NCI-H2029 treated with DMSO at 0.1 percent for 48 hours (cell line): ENCODE data around the gene SLC16A13.

Experiments
- DNase-seq: peaks from one replicate; lab custom pipeline; 2025; lab: John Stamatoyannopoulos, UW

Gene SLC16A13

DNA sequence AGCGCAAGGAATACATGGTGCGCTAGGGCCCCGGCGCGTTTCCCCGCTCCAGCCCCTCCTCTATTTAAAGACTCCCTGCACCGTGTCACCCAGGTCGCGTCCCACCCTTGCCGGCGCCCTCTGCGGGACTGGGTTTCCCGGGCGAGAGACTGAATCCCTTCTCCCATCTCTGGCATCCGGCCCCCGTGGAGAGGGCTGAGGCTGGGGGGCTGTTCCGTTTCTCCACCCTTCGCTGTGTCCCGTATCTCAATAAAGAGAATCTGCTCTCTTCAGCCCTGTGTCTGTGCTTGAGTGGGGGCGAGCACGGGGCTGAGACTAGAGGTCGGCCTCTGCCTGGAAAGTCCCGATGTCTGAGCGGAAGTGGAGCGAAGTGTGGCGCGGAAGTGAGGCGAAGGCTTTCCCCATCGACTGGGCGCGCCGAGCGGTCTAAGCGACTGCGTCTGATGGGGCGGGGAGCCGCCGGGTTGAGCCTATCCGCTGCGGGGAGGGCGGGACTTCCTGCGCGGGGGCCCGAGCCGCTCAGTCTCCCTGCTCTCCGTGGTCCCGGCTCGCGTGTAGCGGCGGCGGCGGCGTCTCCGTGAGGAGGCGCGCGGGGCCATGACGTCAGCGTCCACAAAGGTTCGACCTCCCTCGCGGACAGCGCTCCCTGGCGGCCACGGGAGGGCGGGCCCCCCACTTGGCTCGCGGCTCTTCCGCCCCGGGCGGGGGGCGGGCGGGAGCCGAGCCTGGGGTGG lies 21.4 kb upstream of the SLC16A13 start:
- DNase-seq: peak; percentile 29

DNA sequence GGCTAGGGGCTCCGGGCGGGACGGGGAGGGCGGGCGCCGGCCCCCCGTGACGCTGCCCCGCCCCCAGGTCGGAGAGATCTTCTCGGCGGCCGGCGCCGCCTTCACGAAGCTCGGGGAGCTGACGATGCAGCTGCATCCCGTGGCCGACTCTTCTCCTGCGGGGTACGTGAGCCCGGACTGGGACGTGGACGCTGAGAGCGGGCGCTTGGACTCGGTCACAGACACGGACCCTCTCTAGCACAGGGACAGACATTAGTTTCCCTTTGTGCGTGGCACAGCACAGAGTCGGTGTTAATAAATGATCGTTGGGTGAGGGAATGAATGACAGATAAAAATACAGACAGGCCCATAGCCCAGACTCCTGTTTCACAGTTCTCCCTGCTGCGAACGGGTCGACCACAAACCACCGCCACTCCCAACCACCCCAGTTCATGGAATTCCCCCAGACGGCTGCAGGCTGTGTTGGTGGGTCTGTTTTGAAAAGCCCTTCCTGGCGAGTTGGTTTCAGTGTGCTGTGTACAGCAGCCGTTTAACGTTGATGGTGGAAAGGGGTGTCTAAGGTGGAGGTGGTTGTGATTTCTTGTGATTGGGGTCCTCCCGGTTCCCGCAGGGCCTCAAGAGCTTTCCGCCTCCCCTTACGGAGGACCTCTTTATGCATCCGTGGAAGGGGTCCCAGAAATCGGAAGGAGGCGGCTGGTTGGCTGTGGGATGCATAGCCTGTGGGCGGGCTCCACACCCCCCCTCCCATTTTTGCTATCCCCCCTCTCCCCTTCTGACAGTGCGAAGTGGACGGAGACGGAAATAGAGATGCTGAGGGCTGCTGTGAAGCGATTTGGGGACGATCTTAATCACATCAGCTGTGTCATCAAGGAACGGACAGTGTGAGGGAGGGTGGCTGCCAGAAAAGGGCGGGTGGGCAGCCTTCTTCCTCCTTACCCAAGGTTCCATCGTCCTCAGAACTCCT lies 20.5 kb upstream of the SLC16A13 start:
- no peak for DNase-seq

DNA sequence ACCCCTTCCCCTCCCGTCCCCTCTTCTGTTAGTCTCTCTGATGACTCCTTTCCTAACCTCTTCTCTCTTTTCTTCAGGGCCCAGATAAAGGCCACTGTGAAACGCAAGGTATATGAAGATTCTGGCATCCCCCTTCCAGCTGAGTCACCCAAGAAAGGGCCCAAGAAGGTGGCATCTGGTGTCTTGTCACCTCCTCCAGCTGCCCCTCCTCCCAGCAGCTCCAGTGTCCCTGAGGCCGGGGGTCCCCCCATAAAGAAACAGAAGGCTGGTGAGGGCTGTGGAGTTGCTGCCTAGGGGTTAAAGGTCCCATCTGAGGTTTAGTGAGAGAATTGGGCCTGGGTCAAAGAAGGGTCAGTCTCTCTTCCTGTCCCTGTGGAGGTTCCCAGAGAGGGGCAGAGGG lies 19.4 kb upstream of the SLC16A13 start:
- no peak for DNase-seq

DNA sequence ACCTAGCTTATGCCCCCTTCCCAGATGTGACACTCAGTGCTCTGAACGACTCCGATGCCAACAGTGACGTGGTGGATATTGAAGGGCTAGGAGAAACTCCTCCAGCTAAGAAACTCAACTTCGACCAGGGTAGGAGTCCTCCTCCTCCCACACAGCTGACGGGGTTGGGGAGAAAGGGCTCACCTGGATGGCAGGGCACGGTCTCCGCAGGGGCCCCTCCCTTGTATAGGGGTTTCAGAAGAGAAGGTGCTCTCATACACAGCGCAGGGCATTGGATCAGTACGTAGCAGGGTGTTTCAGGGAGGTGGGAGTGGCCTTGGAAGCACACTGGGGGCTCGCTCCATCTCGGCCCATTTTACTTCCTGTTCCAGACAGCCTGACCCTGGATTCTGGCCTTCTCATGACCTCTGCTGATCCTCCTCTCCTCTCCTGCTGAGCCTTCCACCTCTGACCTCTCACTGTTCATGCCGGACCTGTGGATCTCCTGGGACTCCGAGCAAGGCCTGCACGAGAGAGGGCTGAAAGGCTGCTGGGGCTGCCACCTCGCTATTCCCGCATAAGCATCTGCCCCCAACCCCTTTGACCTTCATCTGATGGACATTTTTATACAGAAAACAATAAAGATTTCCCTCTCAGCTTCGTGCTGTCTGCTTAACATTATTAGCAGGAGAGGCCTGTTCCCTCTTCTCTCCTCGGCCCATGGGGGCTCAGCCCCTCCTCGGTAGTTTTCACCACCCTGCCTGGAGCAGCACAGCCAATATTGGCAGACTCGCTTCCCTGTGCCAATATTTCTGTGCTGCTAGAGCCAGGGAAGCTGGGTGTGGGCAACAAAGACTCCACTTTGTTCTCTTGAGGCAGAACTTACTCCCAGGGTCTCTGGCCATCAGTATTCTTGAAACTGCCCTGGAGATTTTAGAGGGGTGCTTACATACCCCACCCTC lies 18.7 kb upstream of the SLC16A13 start:
- no peak for DNase-seq

DNA sequence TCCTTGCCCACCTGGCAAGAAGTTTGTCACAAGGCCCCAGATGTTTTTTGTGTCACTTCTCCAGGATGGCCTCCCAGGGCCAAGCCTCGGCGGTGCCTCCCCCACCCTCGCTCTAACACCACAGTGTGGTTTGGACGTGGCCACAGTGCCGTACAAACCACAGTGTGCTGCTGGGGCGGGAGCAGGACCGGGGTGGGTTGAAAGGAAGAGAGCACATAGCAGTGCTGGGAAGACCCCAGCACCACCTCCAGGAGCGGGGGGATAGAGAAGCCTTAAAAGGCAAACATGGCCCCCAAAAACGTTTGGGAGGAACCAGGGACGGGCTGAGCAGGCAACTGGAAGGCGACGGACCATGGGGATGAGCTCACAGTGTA lies 18.0 kb upstream of the SLC16A13 start:
- no peak for DNase-seq

DNA sequence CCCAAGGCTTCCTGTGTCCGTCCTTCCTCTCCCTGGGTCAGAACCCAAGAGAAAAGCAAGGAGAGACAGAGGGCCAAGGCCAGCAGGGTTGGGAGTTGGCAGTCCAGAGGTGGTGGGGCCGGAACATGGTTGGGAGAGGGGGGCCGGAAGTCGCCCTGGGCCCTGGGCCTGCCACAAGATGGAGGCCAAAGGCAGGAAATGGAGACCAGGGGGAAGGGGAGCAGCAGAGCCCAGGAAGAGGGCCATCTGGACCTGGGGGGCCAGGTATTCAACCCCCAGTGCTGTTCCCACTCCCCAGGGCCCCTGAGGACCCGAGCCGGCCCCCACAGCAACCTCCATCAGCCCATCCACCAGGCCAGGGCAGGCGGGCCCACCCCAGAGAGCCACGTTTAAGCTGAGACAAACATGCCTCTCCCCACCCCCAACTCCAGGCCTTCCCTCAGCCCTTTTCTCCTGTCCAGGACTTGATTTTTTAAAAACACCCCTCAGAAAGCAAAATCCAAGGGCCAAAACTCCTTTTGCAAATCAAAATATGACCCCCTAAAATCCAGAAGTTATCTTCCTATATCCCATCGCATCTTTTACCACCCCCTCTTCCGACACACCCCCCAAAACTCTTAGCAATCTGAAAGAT lies 17.4 kb upstream of the SLC16A13 start:
- DNase-seq: no peak

DNA sequence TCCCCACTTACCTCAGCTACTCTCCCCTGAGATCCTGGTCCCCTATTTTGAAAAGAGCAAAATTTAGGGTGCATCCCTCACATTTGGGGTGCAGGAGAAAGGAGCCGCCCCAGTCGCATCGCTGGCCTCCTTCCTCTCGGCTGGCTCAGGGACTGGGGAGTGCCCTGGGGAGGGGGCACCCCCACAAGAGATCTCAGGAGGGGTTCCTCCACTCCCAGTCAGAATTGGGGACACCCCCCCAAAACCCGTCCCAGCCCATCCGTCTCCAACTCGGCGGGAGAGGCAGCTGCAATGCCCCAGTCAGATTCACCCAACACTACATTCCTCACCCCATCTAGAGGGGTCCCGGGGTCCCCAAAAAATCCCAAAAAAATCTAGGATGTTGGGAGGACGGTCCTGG lies 16.4 kb upstream of the SLC16A13 start:
- DNase-seq: no peak

DNA sequence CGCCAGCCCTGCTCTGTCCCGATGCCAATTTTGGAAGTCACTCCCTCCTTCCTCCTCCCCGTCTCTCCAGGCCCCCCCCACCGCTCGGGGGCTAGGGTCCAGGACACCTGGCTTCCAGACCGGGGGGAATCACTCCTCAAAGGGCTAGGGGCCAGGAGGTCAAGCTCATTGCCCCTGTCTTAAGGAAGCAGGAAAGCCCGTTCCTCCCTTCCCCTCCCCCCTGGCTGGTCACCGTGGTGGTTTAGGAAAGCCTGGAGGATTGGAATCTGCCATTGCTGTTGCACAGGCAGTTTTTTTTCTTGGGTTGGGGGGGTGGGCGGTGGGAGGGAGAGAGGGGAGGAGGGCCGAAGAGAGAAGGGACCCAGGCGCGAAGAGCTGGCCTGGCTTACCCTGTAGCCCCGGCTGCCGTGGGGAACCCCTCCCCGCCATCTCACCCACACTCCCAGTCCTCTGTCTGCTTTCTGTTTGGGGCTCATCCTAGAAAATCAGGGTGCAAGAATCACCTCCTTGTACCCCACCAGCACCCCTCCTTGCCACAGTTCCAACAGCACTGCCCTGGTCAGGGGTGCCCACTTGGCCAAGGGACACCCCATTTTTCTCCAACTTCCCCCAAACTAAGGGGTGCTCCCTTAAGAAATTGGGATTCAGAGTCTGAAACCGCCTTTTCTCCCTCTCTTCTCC lies 15.8 kb upstream of the SLC16A13 start:
- DNase-seq: peak; percentile 18

DNA sequence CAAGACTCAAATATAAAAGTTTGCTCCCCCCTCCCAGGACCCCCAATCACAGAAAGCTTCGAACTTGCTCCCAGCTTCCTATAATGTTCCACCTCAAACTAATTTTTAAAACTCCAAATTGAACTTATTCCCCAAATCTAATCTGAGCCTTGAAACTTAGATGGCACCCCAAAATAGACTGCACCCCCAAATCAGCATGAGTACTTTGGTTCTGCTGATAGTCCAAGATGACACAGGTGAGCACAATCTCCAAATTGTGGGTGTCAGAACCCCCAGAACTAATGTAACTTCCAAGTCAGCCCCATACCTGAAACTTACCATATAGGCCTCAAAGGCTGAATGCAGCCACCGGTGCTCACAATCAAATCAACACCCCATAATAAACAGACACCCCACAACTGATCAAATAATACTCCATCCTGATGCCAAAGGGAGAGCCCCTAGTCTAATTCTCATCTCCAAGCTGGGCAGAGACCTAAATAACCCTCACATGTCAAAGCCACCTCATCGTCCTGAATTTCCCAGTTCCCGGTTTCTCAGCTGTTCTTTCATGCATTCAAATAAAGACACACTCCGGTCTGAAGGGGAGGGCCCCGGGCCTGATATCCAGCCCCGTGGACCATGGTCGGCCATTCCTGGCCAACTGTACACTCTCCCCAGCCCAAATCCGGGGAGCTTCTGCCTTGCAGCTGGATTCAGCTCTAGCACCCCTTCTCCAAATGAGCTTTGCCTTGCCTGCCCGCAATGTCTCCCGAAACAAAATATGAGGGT lies 14.7 kb upstream of the SLC16A13 start:
- DNase-seq: no peak

DNA sequence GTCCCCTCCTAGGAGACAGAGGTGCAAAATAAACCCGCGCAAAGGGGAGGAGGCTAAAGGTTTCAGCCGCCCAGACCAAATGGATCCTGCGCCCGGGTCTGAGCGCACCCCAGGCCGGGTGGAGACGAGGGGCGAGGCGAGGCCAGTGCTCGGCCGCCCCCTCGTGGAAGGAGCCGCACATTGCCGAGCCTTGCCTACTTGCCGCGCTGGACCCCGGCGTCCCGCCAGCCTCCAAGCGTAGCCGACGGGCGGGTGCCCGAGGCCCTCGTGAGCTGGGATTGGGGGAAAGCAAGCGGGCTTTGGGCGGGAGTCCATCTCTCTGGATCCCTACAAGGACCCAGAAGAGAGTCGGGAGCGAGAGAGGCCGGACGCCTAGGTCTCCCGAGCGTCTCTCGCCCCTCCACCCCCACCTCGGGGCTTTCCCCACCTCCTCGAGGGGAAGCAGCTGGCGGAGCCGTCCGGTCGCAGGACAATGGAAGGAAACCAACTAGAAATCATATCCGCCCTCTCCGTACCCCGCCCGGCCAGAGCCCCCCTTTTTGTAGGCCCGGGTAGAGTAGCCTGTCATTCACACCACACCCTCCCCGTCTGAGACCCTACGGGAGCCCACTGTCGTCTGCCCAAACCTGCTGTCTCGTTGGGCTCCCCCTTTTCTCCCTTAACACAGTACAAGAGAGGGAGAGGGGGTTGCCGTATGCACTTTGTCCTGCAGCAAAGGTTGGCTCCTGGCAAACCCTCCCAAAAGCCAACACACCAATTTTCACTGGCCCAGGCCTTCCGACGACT lies 13.6 kb upstream of the SLC16A13 start:
- peak; percentile 20 for DNase-seq

DNA sequence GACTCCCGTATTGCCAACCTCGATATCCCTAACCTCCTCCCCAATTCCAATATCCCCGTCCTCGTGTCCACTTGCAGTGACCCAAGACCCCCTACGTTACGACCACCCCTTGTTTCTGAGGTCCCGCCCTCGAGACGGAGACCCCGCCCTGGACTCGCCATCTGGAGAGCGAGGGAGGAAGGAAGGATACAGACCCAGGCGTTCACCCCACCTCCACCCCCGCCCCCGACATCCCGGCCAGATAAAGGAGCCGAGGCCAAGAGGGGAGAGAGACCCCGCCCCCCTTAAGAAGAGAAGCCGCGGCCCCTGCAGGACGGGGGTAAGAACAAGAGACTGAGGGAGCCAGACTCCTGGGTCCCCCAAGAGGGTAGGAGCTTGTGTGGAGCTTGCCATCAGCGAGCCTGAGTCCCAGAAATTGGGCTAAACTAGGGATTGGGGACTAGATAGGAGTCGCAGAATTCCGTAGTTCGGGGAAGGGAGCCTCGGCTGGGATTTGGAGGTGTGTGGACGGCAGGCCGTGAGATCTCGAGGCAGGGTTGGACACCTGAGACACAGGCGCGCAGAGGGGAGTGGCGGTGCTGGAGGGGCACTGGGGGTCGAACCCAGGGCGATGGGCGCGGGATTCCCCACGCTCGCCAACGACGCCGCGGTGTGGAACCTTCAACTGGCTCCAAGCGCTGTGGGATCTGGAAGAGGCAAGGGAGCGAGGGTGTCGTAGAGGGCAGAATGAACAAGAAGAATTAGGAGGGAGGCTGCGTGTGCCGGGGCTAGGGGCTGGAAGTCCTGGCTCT lies 12.8 kb upstream of the SLC16A13 start, which contains the start of gene BCL6B:
BCL6B (plus strand) TSS at position 270 of the 791 bp plus-strand sequence. CDS start 622 bp downstream, outside the sequence.
- DNase-seq: no peak

DNA sequence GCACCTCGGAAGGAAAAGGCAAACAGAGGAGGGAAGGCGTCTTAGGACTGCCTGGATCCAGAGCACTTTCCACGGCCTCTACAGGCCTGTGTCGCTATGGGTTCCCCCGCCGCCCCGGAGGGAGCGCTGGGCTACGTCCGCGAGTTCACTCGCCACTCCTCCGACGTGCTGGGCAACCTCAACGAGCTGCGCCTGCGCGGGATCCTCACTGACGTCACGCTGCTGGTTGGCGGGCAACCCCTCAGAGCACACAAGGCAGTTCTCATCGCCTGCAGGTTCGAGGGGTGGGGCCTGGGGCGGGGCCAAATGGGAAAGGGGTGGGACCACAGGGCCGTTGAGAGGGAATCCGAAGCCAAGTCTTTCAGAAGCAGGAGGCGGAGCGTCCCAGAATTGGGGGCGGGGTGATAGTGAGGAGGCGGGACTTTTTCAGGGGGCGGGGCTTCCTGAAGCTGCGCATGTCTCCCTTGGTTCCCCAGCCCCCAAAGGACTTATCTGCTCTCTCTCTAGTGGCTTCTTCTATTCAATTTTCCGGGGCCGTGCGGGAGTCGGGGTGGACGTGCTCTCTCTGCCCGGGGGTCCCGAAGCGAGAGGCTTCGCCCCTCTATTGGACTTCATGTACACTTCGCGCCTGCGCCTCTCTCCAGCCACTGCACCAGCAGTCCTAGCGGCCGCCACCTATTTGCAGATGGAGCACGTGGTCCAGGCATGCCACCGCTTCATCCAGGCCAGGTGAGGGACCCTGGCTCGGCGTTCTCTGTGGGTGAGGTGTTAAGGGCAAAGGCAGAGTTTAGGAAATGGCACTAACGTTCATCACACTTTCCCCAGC lies 12.0 kb upstream of the SLC16A13 start:
- peak; percentile 46 for DNase-seq

DNA sequence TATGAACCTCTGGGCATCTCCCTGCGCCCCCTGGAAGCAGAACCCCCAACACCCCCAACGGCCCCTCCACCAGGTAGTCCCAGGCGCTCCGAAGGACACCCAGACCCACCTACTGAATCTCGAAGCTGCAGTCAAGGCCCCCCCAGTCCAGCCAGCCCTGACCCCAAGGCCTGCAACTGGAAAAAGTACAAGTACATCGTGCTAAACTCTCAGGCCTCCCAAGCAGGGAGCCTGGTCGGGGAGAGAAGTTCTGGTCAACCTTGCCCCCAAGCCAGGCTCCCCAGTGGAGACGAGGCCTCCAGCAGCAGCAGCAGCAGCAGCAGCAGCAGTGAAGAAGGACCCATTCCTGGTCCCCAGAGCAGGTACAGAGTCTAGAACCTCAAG lies 11.4 kb upstream of the SLC16A13 start:
- DNase-seq: no peak

DNA sequence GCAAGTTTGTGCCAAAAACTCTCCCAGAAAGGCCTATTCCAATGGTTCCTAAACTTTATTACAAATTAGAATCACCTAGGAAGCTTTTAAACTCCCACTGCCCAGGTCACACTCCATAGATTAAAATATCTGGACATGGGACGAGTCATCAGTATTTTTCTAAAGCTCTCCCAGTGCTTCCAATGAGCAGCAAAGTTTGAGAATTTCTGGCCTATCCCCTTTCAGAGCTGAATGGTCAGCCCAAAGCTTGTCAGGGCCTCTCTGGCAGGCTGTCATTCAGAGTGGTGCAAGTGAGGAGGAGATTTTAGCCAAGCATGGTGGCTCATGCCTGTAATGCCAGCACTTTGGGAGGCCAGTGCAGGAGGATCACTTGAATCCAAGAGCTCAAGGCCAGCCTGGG lies 10.6 kb upstream of the SLC16A13 start:
- DNase-seq: no peak

DNA sequence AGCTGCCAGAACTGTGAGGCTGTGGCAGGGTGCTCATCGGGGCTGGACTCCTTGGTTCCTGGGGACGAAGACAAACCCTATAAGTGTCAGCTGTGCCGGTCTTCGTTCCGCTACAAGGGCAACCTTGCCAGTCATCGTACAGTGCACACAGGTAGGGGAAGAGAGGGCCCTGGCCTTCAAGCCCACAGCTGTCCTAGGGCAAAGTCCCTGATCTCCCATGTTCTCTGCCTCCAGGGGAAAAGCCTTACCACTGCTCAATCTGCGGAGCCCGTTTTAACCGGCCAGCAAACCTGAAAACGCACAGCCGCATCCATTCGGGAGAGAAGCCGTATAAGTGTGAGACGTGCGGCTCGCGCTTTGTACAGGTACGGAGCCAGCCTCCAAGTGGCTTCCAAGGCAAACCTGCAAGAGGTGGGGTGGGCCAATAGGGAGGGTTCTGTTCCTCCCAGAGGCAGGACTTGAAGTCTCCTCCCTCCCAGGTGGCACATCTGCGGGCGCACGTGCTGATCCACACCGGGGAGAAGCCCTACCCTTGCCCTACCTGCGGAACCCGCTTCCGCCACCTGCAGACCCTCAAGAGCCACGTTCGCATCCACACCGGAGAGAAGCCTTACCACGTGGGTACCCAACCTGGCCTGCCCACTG lies 9.2 kb upstream of the SLC16A13 start:
- no peak for DNase-seq

DNA sequence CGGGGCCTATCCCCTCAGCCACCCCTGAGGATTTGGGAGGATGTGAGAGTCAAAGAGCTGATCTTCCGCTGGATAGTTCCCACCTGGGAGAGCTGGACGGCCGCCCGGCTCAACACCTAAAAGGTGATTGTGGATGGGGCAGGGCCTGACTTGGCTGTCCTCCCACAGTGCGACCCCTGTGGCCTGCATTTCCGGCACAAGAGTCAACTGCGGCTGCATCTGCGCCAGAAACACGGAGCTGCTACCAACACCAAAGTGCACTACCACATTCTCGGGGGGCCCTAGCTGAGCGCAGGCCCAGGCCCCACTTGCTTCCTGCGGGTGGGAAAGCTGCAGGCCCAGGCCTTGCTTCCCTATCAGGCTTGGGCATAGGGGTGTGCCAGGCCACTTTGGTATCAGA lies 8.5 kb upstream of the SLC16A13 start:
- no peak for DNase-seq

DNA sequence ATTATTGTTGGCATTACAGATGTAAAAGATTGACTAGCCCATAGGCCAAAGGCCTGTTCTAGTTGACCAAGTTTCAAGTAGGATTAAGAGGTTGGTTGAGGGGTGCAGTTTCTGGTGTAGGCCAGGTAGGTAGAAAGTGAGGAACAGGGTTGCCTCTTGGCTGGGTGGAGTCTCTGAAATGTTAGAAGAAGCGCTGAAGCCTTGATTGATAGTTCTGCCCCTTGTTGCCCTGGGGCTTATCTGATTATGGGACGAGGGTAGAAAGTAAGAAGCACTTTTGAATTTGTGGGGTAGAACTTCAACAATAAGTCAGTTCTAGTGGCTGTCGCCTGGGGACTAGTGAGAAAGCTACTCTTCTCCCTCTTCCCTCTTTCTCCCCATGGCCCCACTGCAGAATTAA lies 6.7 kb upstream of the SLC16A13 start:
- no peak for DNase-seq
